RWPE2 (cell line): Measurements from ENCODE around the gene SEC24C.

Experiments used
- ATAC-seq: fragments of 200-7000 bp; cut with Tn5 transposase; 3 replicates; pipeline ENCODE4 v1.9.1; 2021; ENCODE audit warnings: low read depth
- DNase-seq: peaks from one replicate; pipeline ENCODE4 v3.0.0-alpha.2; 2020; ENCODE audit warnings: low spot score
- H3K27ac ChIP-seq: fragments of 450-650 bp; 2 replicates; pipeline ENCODE4 v1.5.1; 2017; ENCODE audit warnings: mild to moderate bottlenecking; ENCODE audit not compliant: poor library complexity, severe bottlenecking
- H3K27me3 ChIP-seq: fragments of 250-450 bp; sonication (Bioruptor Pico); 2 replicates; pipeline ENCODE4 v1.5.1; 2021; ENCODE audit warnings: mild to moderate bottlenecking, moderate library complexity; ENCODE audit not compliant: insufficient read depth, poor library complexity, severe bottlenecking
- H3K36me3 ChIP-seq: fragments of 250-450 bp; sonication (Bioruptor Pico); 2 replicates; pipeline ENCODE4 v1.5.1; 2020; ENCODE audit warnings: low read depth, mild to moderate bottlenecking, moderate library complexity
- H3K4me1 ChIP-seq: fragments of 250-450 bp; sonication (Bioruptor Pico); 2 replicates; pipeline ENCODE4 v1.5.1; 2021; ENCODE audit warnings: mild to moderate bottlenecking, moderate library complexity; ENCODE audit not compliant: insufficient read depth, poor library complexity, severe bottlenecking
- H3K4me3 ChIP-seq: fragments of 250-450 bp; sonication (Bioruptor Pico); 2 replicates; pipeline ENCODE4 v1.5.1; 2021; ENCODE audit warnings: mild to moderate bottlenecking, moderate library complexity; ENCODE audit not compliant: severe bottlenecking
- H3K9me3 ChIP-seq: fragments of 250-450 bp; sonication (Bioruptor Pico); 2 replicates; pipeline ENCODE4 v1.5.1; 2021; ENCODE audit warnings: mild to moderate bottlenecking, moderate library complexity; ENCODE audit not compliant: severe bottlenecking
- CTCF ChIP-seq: fragments of 450-650 bp; IDR thresholded peaks from one replicate; pipeline ENCODE4 v1.5.1; 2017; ENCODE audit warnings: mild to moderate bottlenecking, moderate library complexity; ENCODE audit not compliant: poor library complexity, severe bottlenecking

The SEC24C gene

GRCh38 chr10:73781879-73782748 lies 37.9 kb downstream of the SEC24C start, which contains the start of gene CHCHD1:
Gene CHCHD1, plus strand, starts transcription at chr10:73782048. Its CDS starts 28 bp downstream, at chr10:73782076.
- peak; percentile 86 for DNase-seq
- peak; percentile 59 for ATAC-seq
- TF ChIP-seq CTCF = no peak

GRCh38 chr10:73782749-73783085 lies 38.5 kb downstream of the SEC24C start:
- ATAC-seq (no peak), DNase-seq (no peak)
- H3K36me3 ChIP-seq = peaks cover 37% of the 10 kb centered on the region
- H3K4me1 ChIP-seq = peaks cover 8% of the 10 kb centered on the region
- TF ChIP-seq CTCF = no peak
- peak overlapping the region; percentile 62 for H3K27ac ChIP-seq
- H3K9me3 ChIP-seq = no peaks in the 10 kb centered on the region
- no peaks in the 10 kb centered on the region for H3K27me3 ChIP-seq
- peak overlapping the region; percentile 73 for H3K4me3 ChIP-seq

More at GRCh38 chr10:73781879-73782748, 37.9 kb downstream of the SEC24C start, which contains the start of gene CHCHD1:
- H3K27ac ChIP-seq = peak within 1 kb of the TSS; percentile 62
- H3K4me1 ChIP-seq = peaks cover 8% of the 10 kb centered on the region
- no peaks in the 10 kb centered on the region for H3K27me3 ChIP-seq
- H3K4me3 ChIP-seq = peak within 1 kb of the TSS; percentile 73
- H3K9me3 ChIP-seq = no peaks in the 10 kb centered on the region
- H3K36me3 ChIP-seq = peaks cover 43% of the 10 kb centered on the region

- Histone ChIP-seq H3K27ac (peak within 1 kb of the TSS; percentile 48), H3K4me3 (peak within 1 kb of the TSS; percentile 45), H3K27me3 (no peaks in the 10 kb centered on the region), H3K9me3 (no peaks in the 10 kb centered on the region), H3K36me3 (peaks cover 19% of the 10 kb centered on the region), H3K4me1 (peaks cover 8% of the 10 kb centered on the region)
- TF ChIP-seq CTCF = no peak
- ATAC-seq = peak; percentile 92
- peak; percentile 88 for DNase-seq
Observed at GRCh38 chr10:73785211-73785720, 41.1 kb downstream of the SEC24C start, which contains the start of gene ZSWIM8. Gene ZSWIM8, plus strand, starts transcription at chr10:73785606. Its CDS starts 273 bp downstream, at chr10:73785879.

GRCh38 chr10:73785721-73786511 lies 41.7 kb downstream of the SEC24C start:
- H3K4me1 ChIP-seq = peaks cover 4% of the 10 kb centered on the region
- H3K9me3 ChIP-seq = no peaks in the 10 kb centered on the region
- peak overlapping the region; percentile 45 for H3K4me3 ChIP-seq
- no peak for DNase-seq
- H3K27me3 ChIP-seq = no peaks in the 10 kb centered on the region
- peaks cover 19% of the 10 kb centered on the region for H3K36me3 ChIP-seq
- peak overlapping the region; percentile 48 for H3K27ac ChIP-seq
- no peak for TF ChIP-seq CTCF
- ATAC-seq = peak; percentile 1; the same call in 1 of the 3 replicates
